BE2C (cell line): ENCODE results near the gene GTF2H4.

Experiments
- DNase-seq: peaks from one replicate; pipeline ENCODE4 v3.0.0-alpha.2; 2020
- H3K27me3 ChIP-seq: fragments of 250-450 bp; sonication (Bioruptor Pico); 2 replicates; pipeline ENCODE4 v1.5.1; 2020; ENCODE audit warnings: mild to moderate bottlenecking
- H3K36me3 ChIP-seq: fragments of 250-450 bp; sonication (Bioruptor Pico); 2 replicates; pipeline ENCODE4 v1.5.1; 2020; ENCODE audit warnings: mild to moderate bottlenecking
- H3K4me1 ChIP-seq: fragments of 250-450 bp; sonication (Bioruptor Pico); 2 replicates; pipeline ENCODE4 v1.5.1; 2020
- H3K4me3 ChIP-seq: 2 replicates; pipeline ENCODE4 v1.5.1; 2011; ENCODE audit warnings: low read depth, low read length
- H3K9me3 ChIP-seq: fragments of 250-450 bp; sonication (Bioruptor Pico); 2 replicates; pipeline ENCODE4 v1.5.1; 2020
- CTCF ChIP-seq: IDR thresholded peaks from 2 replicates; pipeline ENCODE4 v1.5.1; 2012; ENCODE audit warnings: mild to moderate bottlenecking, low read depth, low read length

The GTF2H4 gene

DNA sequence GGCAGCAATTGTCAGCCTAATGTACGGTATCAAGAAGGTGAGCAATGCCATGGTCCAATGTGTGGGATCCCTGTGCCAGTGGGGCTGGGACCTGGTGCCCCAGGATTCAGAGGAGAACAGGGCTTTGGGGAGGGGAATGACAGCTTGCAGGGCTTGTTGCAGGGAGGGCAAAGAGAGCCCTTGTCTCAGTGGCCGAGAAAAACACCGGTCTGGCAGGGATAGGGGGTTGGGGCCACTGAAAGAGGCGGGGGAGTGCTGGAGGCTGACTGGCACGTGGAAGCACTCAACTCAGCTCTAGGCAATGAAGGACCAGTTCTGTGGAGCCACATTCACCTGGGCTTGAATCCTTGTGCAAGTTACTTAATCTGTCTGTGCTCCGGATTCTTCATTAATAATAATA lies 29.3 kb downstream of the GTF2H4 start:
- H3K36me3 ChIP-seq = no peaks in the 10 kb centered on the region

GRCh38 chr6:30938730-30939129 lies 30.7 kb downstream of the GTF2H4 start:
- no peaks in the 10 kb centered on the region for H3K4me1 ChIP-seq
- H3K27me3 ChIP-seq = peaks cover 29% of the 10 kb centered on the region
- TF ChIP-seq CTCF = no peak
- H3K4me3 ChIP-seq = no peak overlapping the region
- no peaks in the 10 kb centered on the region for H3K9me3 ChIP-seq
- H3K36me3 ChIP-seq = no peaks in the 10 kb centered on the region
- no peak for DNase-seq

More for the DNA sequence above, 29.3 kb downstream of the GTF2H4 start:
- no peaks in the 10 kb centered on the region for H3K4me1 ChIP-seq
- peaks cover 23% of the 10 kb centered on the region for H3K27me3 ChIP-seq
- no peaks in the 10 kb centered on the region for H3K9me3 ChIP-seq
- no peak for DNase-seq
- H3K4me3 ChIP-seq = no peak overlapping the region
- no peak for TF ChIP-seq CTCF

DNA sequence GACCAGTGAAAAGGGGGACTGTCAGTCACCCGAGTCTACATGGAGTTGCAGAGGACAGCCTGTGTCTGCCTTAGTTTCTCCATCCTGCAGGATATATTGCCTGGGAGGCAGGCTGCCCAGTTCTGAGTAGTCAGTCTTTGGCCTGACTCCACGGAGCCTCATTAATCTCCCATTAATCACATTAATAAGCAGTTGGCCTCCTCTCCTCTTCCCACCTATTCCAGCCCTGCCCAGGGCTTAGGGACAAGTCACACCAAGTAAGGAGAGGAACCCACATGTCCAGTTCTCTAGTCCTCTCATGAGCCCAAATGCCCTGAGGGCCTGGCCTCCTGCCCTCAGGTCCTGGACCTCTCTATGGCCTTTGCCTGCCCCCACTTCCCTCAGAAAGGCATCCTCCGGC lies 31.5 kb downstream of the GTF2H4 start:
- DNase-seq = no peak
- Histone ChIP-seq H3K27me3 (peaks cover 29% of the 10 kb centered on the region), H3K36me3 (no peaks in the 10 kb centered on the region), H3K9me3 (no peaks in the 10 kb centered on the region), H3K4me1 (no peaks in the 10 kb centered on the region), H3K4me3 (no peak overlapping the region)
- no peak for TF ChIP-seq CTCF

- TF ChIP-seq CTCF = no peak
- no peak for DNase-seq
- peaks cover 29% of the 10 kb centered on the region for H3K27me3 ChIP-seq
- no peaks in the 10 kb centered on the region for H3K36me3 ChIP-seq
- no peaks in the 10 kb centered on the region for H3K4me1 ChIP-seq
- no peaks in the 10 kb centered on the region for H3K9me3 ChIP-seq
- no peak within 1 kb of the TSS for H3K4me3 ChIP-seq
These were observed 32.5 kb downstream of the GTF2H4 start, which contains the start of gene MUCL3 for GRCh38 chr6:30940361-30940986. TSS of gene MUCL3 (plus strand) at chr6:30940973. CDS start at chr6:30941000, 27 bp downstream.

DNA sequence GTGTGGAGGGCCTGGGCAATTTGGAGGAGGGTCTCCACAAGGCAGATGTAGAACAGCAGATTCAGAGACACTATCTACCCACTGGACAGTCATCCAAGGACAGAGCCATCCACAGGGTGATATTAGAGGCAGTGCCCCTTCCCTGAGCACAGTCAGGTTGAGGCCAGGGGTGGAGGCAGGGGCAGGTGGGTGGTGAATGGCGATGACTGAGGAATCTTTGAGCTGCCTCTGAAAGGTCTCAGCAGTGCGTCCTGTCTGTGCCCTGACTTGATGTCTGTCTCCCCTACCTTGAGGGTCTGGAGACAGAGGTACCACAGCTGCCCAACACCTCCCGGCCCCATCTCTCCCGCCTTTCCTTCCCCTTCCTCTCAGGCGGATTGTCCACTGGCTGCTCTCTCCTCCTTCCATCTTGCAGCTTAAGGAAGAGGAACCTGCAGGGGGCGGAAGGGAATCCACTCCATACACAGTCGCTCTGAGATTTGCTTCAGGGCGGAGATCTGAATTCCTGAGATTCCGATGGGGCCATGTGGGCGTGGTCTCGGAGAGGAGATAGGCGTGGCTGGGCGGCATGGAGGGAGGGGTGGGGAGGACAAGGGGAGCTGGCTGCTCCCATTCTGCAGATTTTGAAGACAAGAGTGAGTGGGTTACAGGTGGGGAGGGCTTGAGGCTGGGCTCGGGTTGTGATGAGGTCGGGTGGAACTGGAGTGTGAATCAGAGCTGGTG lies 34.5 kb downstream of the GTF2H4 start:
- DNase-seq = no peak
- no peaks in the 10 kb centered on the region for H3K4me1 ChIP-seq
- no peak overlapping the region for H3K4me3 ChIP-seq
- H3K36me3 ChIP-seq = no peaks in the 10 kb centered on the region
- H3K9me3 ChIP-seq = no peaks in the 10 kb centered on the region
- TF ChIP-seq CTCF = peak; percentile 26; the same call in 1 of the 2 replicates
- peaks cover 36% of the 10 kb centered on the region for H3K27me3 ChIP-seq

- H3K36me3 ChIP-seq = no peaks in the 10 kb centered on the region
- no peak for DNase-seq
- TF ChIP-seq CTCF = no peak
- H3K4me1 ChIP-seq = no peaks in the 10 kb centered on the region
- no peak overlapping the region for H3K4me3 ChIP-seq
- no peaks in the 10 kb centered on the region for H3K9me3 ChIP-seq
- peaks cover 26% of the 10 kb centered on the region for H3K27me3 ChIP-seq
These were observed 36.0 kb downstream of the GTF2H4 start for GRCh38 chr6:30944051-30944450.
